Measurements from ENCODE around the gene TTLL13.

DNA sequence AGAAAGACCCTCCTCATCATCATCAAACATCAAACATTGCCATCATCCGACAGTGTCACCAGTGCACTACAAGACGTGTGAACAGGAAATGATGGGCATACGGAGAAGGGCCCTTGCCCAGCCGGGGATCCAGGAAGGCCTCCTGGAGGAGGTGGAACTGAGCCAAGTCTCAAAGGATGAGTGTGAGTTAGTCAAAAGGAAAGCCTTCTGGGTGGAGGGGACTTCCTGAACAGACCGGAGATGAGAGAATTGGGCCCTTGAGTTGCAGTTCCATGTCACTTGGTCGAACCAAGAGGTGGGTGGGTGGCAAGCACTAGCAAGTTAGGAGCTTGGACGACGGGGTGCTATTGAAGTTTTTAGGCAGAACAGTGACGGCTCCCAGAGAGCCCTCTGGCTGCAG is 39.8 kb upstream of the TTLL13 start:
- no peak for TF ChIP-seq CTCF (conservative IDR thresholded peaks at IDR 0.05; ENCODE audit: low read depth, low read length)
- no peak for TF ChIP-seq EZH2phosphoT487 (IDR thresholded peaks at IDR 0.05; ENCODE audit: borderline replicate concordance, low read length)
- TF ChIP-seq EZH2 (IDR thresholded peaks at IDR 0.05; ENCODE audit: low read length, unreplicated experiment): no peak
